Urothelium cell line (cell line): ENCODE results near the gene HNRNPUL1.
"Not testable (repeated sequence)": the region's sequence is repeated elsewhere in the genome, so short reads cannot be mapped to it uniquely, and the experiment has no call there.

ENCODE experiments used
- DNase-seq: peaks from one replicate; pipeline ENCODE4 v3.0.0; 2011; ENCODE audit warnings: low spot score, mixed read lengths
- FAIRE-seq: peaks from 2 replicates; lab custom pipeline; 2011; peaks lifted over from hg19 to GRCh38; lab: Jason Lieb, UNC

HNRNPUL1 gene

GRCh38 chr19:41263850-41264580 is at the start of gene HNRNPUL1:
HNRNPUL1 (plus strand) TSS chr19:41264372; CDS start chr19:41264504, 132 bp downstream.
- FAIRE-seq (peak; percentile 68), DNase-seq (peak; percentile 99)

- no peak for DNase-seq
- no peak for FAIRE-seq
Observed at GRCh38 chr19:41217741-41218140, 46.4 kb upstream of the HNRNPUL1 start.

GRCh38 chr19:41218249-41218614 is 45.9 kb upstream of the HNRNPUL1 start:
- no peak for FAIRE-seq
- DNase-seq: no peak

- FAIRE-seq: peak; percentile 79
Observed at GRCh38 chr19:41218615-41219507, 45.3 kb upstream of the HNRNPUL1 start, which contains the start of gene AXL. AXL (plus strand) TSS chr19:41219223; CDS start chr19:41219393, 170 bp downstream.

GRCh38 chr19:41219924-41220567 is 44.1 kb upstream of the HNRNPUL1 start:
- FAIRE-seq: no peak
- DNase-seq: peak; percentile 44

More at GRCh38 chr19:41218615-41219507, 45.3 kb upstream of the HNRNPUL1 start, which contains the start of gene AXL:
- peak; percentile 87 for DNase-seq

GRCh38 chr19:41220811-41221210 is 43.4 kb upstream of the HNRNPUL1 start:
- DNase-seq (no peak), FAIRE-seq (no peak)

- DNase-seq: no peak
- FAIRE-seq: no peak
Observed at GRCh38 chr19:41221514-41222205, 42.5 kb upstream of the HNRNPUL1 start.

GRCh38 chr19:41222240-41222639 is 41.9 kb upstream of the HNRNPUL1 start:
- FAIRE-seq (no peak), DNase-seq (no peak)

- DNase-seq (peak; percentile 85), FAIRE-seq (peak; percentile 52)
Observed at GRCh38 chr19:41223431-41224234, 40.5 kb upstream of the HNRNPUL1 start.

GRCh38 chr19:41224632-41225031 is 39.5 kb upstream of the HNRNPUL1 start:
- FAIRE-seq (peak; percentile 56), DNase-seq (no peak)

- peak; percentile 91 for FAIRE-seq
Observed at GRCh38 chr19:41225238-41226052, 38.7 kb upstream of the HNRNPUL1 start.

GRCh38 chr19:41226053-41226873 is 37.9 kb upstream of the HNRNPUL1 start:
- DNase-seq: peak; percentile 91
- FAIRE-seq: peak; percentile 85

More at GRCh38 chr19:41225238-41226052, 38.7 kb upstream of the HNRNPUL1 start:
- DNase-seq: peak; percentile 90

- FAIRE-seq (no peak), DNase-seq (no peak)
Observed at GRCh38 chr19:41226874-41227390, 37.2 kb upstream of the HNRNPUL1 start.

- no peak for DNase-seq
- no peak for FAIRE-seq
Observed at GRCh38 chr19:41228486-41228885, 35.7 kb upstream of the HNRNPUL1 start.

GRCh38 chr19:41229338-41229737 is 34.8 kb upstream of the HNRNPUL1 start:
- FAIRE-seq: not testable (repeated sequence)
- DNase-seq: peak; percentile 28

- FAIRE-seq (peak; percentile 95), DNase-seq (no peak)
Observed at GRCh38 chr19:41230067-41230857, 33.9 kb upstream of the HNRNPUL1 start.

- FAIRE-seq: no peak
- no peak for DNase-seq
Observed at GRCh38 chr19:41232686-41233085, 31.5 kb upstream of the HNRNPUL1 start.
